Endothelial cell of umbilical vein (primary cell): ENCODE results near the gene PTPRT.

Experiments used
- EZH2 ChIP-seq: IDR thresholded peaks from 2 replicates; pipeline ENCODE4 v1.6.1; 2012; ENCODE audit warnings: borderline replicate concordance, low read depth, mild to moderate bottlenecking, moderate library complexity, low read length, inconsistent platforms; ENCODE audit not compliant: severe bottlenecking
- TF ChIP-seq, protein P1 (sequence below), 2 donors: IDR thresholded peaks; 1 replicate in 1 of 2; 2 replicates in 1 of 2; pipeline ENCODE4 v1.5.1; 2011; ENCODE audit warnings: low read length in 2 of 2, mild to moderate bottlenecking in 2 of 2, moderate library complexity in 2 of 2, control low read depth in 1 of 2, inconsistent platforms in 1 of 2, low read depth in 1 of 2; ENCODE audit not compliant: insufficient read depth in 1 of 2; ENCODE audit errors: extremely low read depth in 1 of 2

DNA sequence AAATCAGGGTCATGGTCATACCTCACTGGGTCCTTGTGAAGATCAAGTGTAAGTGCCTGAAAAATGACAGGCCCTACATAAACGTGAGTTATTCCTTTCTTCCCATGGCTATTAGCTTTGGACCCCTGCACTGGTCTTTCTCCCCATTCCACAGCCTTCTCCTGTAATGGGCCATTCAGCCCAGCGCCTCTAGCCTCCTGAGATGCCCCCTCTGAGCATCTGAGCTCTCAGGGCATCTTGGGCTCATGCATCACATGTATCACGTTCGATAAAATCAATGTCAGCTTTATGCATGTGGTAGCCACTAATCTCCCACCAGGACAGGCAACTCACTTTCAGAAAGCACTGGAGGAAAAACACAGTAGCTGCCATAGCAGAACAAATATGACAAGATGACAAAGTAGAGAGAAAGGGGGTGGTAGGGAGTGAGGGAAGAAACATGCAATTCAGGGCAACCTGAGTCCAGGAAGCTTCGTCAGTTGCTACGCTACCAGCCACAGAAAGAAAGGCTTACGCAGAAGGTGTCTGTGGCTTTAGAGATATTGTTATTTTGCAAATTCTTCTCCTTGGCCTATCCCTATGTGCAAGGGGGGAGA, 498.8 kb downstream of the PTPRT start:
- TF ChIP-seq, protein P1, sequence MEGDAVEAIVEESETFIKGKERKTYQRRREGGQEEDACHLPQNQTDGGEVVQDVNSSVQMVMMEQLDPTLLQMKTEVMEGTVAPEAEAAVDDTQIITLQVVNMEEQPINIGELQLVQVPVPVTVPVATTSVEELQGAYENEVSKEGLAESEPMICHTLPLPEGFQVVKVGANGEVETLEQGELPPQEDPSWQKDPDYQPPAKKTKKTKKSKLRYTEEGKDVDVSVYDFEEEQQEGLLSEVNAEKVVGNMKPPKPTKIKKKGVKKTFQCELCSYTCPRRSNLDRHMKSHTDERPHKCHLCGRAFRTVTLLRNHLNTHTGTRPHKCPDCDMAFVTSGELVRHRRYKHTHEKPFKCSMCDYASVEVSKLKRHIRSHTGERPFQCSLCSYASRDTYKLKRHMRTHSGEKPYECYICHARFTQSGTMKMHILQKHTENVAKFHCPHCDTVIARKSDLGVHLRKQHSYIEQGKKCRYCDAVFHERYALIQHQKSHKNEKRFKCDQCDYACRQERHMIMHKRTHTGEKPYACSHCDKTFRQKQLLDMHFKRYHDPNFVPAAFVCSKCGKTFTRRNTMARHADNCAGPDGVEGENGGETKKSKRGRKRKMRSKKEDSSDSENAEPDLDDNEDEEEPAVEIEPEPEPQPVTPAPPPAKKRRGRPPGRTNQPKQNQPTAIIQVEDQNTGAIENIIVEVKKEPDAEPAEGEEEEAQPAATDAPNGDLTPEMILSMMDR (IDR thresholded peaks at IDR 0.05; ENCODE audit: extremely low read depth in 1 of 2, insufficient read depth in 1 of 2, low read depth in 1 of 2, low read length in 2 of 2), result no peak
- no peak for TF ChIP-seq EZH2
